Keratinocyte (primary cell): ENCODE data around the gene IFT25. TPM values are rescaled to one million over a fixed set of nuclear protein-coding genes. Genes with fewer than 3 reads are reported as not detected.

Experiments used
- DNase-seq: peaks from one replicate; pipeline ENCODE4 v3.0.0-alpha.2; 2011; ENCODE audit warnings: low read depth, missing footprints, low spot score
- FAIRE-seq: peaks from 2 replicates; lab custom pipeline; 2011; peaks lifted over from hg19 to GRCh38; lab: Jason Lieb, UNC
- H2AFZ ChIP-seq: 2 replicates; pipeline ENCODE4 v1.6.0; 2012; ENCODE audit warnings: low read length, control low read depth, inconsistent platforms; ENCODE audit not compliant: control insufficient read depth
- H3K27ac ChIP-seq: 2 replicates; pipeline ENCODE4 v1.5.1; 2011; ENCODE audit warnings: low read length; ENCODE audit not compliant: control insufficient read depth, insufficient read depth
- H3K27me3 ChIP-seq: 3 replicates; pipeline ENCODE4 v1.6.0; 2011; ENCODE audit warnings: low read length; ENCODE audit not compliant: control insufficient read depth, insufficient read depth; ENCODE audit errors: extremely low read depth
- H3K36me3 ChIP-seq, 2 experiments: 2 replicates in 1 of 2; 3 replicates in 1 of 2; pipeline ENCODE4 v1.5.1; 2011; ENCODE audit warnings: low read length in 2 of 2, mild to moderate bottlenecking in 1 of 2; ENCODE audit not compliant: control insufficient read depth in 2 of 2, insufficient read depth in 2 of 2; ENCODE audit errors: extremely low read depth in 1 of 2
- H3K4me1 ChIP-seq: 3 replicates; pipeline ENCODE4 v1.5.1; 2011; ENCODE audit warnings: low read length; ENCODE audit not compliant: control insufficient read depth, insufficient read depth; ENCODE audit errors: extremely low read depth
- H3K4me2 ChIP-seq: 3 replicates; pipeline ENCODE4 v1.6.0; 2011; ENCODE audit warnings: low read depth, low read length; ENCODE audit not compliant: control insufficient read depth, insufficient read depth; ENCODE audit errors: extremely low read depth
- H3K4me3 ChIP-seq, 3 experiments: fragments of 200-600 bp in 1 of 3; sonication (generic) in 1 of 3; 2 replicates in 2 of 3; 3 replicates in 1 of 3; pipeline ENCODE4 v1.5.1; 2011 to 2016; ENCODE audit warnings: low read length in 3 of 3, mild to moderate bottlenecking in 3 of 3, control low read depth in 2 of 3, inconsistent platforms in 1 of 3, low read depth in 1 of 3, mixed read lengths in 1 of 3, mixed run types in 1 of 3, moderate library complexity in 1 of 3; ENCODE audit not compliant: control insufficient read depth in 2 of 3, insufficient read depth in 2 of 3; ENCODE audit errors: extremely low read depth in 1 of 3
- H3K79me2 ChIP-seq: 2 replicates; pipeline ENCODE4 v1.6.0; 2012; ENCODE audit warnings: low read length; ENCODE audit not compliant: control insufficient read depth, insufficient read depth
- H3K9ac ChIP-seq: 3 replicates; pipeline ENCODE4 v1.6.0; 2011; ENCODE audit warnings: low read length; ENCODE audit not compliant: control insufficient read depth, insufficient read depth; ENCODE audit errors: extremely low read depth
- H3K9me1 ChIP-seq: 3 replicates; pipeline ENCODE4 v1.6.0; 2011; ENCODE audit warnings: low read length; ENCODE audit not compliant: control insufficient read depth, insufficient read depth; ENCODE audit errors: extremely low read depth
- H3K9me3 ChIP-seq: 2 replicates; pipeline ENCODE4 v1.5.1; 2012; ENCODE audit warnings: low read depth, low read length; ENCODE audit not compliant: control insufficient read depth
- H4K20me1 ChIP-seq: 3 replicates; pipeline ENCODE4 v1.6.0; 2011; ENCODE audit warnings: low read length; ENCODE audit not compliant: control insufficient read depth, insufficient read depth; ENCODE audit errors: extremely low read depth
- EZH2 ChIP-seq: IDR thresholded peaks from one replicate; pipeline ENCODE4 v1.6.1; 2012; ENCODE audit warnings: inconsistent platforms, mild to moderate bottlenecking, low read length, moderate library complexity
- dilution Hi-C: fragments of 300-500 bp; cut with MboI; formaldehyde crosslinking; loops from one replicate; pipeline ENCODE4 v1.7.0; 2020; ENCODE audit warnings: low sequenced_read_pairs; ENCODE audit not compliant: extremely low pct_ligation_motif_present
- polyA plus RNA-seq, 5 experiments: library from polyadenylated mRNA; depleted of rRNA in 3 of 5; stranded (reverse) in 3 of 5; stranded (forward) in 1 of 5; unstranded in 1 of 5; fragments of >200 nt; gene quantifications; 1 replicate in 1 of 5; 2 replicates in 3 of 5; 3 replicates in 1 of 5; pipeline versions ENCODE4 v1.2.1 to v1.2.3, GENCODE V29; 2011 to 2012; ENCODE audit warnings: missing spikeins in 2 of 5, low read depth in 1 of 5, low replicate concordance in 1 of 5
- TF ChIP-seq, protein P1 (sequence below), 3 experiments: IDR thresholded peaks in 1 of 3; conservative IDR thresholded peaks in 1 of 3; optimal IDR thresholded peaks in 1 of 3; 2 replicates in 2 of 3; 3 replicates in 1 of 3; pipeline versions ENCODE3 to v1.5.1; 2011; ENCODE audit warnings: low read length in 3 of 3, mild to moderate bottlenecking in 3 of 3, moderate library complexity in 2 of 3, control low read depth in 1 of 3, inconsistent platforms in 1 of 3; ENCODE audit not compliant: insufficient read depth in 2 of 3; ENCODE audit errors: extremely low read depth in 1 of 3

IFT25 gene
- polyA plus RNA-seq, 1 donor (not counting 4 experiments of a cell fraction or from before 2014, with no cell fraction given): 64.3 TPM

DNA sequence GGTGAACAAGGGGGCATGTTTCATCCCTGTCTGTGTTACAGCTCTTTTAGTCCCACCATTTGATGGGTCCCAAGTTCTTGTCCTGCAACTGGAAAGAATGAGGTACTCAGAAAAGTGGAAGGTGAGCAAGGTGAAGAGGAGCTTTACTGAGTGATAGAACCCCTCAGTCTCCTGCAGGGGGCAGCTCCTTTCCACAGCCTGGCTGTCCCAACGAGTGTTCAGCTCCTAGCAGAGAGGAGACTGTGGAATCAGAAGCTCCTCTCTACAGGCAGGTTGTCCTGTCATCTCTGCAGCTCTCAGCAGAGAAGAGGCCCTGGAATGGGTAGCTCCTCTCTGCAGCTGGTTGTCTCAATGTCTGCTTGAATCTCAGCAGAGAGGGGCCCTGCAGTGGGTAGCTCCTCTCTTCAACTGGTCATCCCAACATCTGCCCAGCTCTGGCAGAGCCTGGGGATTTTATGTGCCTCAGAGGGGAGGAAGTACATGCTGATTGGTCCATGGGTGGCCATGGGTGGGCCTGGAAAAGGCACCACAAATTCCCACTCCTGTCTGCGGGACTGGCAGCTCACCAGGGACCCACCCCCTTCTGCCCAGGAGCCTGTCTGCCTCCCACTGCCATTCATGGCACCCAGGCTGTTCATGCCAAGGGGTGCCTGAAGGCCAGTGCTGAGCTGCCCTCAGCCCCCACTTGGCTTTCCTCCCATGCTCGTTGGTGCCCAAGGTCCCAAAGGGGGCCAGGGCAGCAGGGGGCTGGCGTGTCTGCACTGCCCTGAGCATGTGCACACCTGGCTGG is 46.8 kb upstream of the IFT25 start:
- no peaks in the 10 kb centered on the region for H4K20me1 ChIP-seq
- H3K79me2 ChIP-seq: no peaks in the 10 kb centered on the region
- no peaks in the 10 kb centered on the region for H3K27me3 ChIP-seq
- peak; percentile 29 for FAIRE-seq
- H3K4me1 ChIP-seq: no peaks in the 10 kb centered on the region
- no peak overlapping the region for H2AFZ ChIP-seq
- TF ChIP-seq, protein P1, sequence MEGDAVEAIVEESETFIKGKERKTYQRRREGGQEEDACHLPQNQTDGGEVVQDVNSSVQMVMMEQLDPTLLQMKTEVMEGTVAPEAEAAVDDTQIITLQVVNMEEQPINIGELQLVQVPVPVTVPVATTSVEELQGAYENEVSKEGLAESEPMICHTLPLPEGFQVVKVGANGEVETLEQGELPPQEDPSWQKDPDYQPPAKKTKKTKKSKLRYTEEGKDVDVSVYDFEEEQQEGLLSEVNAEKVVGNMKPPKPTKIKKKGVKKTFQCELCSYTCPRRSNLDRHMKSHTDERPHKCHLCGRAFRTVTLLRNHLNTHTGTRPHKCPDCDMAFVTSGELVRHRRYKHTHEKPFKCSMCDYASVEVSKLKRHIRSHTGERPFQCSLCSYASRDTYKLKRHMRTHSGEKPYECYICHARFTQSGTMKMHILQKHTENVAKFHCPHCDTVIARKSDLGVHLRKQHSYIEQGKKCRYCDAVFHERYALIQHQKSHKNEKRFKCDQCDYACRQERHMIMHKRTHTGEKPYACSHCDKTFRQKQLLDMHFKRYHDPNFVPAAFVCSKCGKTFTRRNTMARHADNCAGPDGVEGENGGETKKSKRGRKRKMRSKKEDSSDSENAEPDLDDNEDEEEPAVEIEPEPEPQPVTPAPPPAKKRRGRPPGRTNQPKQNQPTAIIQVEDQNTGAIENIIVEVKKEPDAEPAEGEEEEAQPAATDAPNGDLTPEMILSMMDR (optimal IDR thresholded peaks at IDR 0.05 in 1 of 3, IDR thresholded peaks at IDR 0.05 in 1 of 3, conservative IDR thresholded peaks at IDR 0.05 in 1 of 3; ENCODE audit: extremely low read depth in 1 of 3, insufficient read depth in 2 of 3, low read length in 3 of 3): peak; percentile 30 to 59 (median 40)
- TF ChIP-seq EZH2: no peak
- no peaks in the 10 kb centered on the region for H3K9me3 ChIP-seq
- no peaks in the 10 kb centered on the region for H3K9me1 ChIP-seq
- no peak for DNase-seq
- H3K27ac ChIP-seq: no peak overlapping the region
- no peak overlapping the region for H3K9ac ChIP-seq
- dilution Hi-C loops: no loop called here
- H3K4me2 ChIP-seq: no peak overlapping the region
- H3K36me3 ChIP-seq: no peaks in the 10 kb centered on the region
- H3K4me3 ChIP-seq: no peak overlapping the region

DNA sequence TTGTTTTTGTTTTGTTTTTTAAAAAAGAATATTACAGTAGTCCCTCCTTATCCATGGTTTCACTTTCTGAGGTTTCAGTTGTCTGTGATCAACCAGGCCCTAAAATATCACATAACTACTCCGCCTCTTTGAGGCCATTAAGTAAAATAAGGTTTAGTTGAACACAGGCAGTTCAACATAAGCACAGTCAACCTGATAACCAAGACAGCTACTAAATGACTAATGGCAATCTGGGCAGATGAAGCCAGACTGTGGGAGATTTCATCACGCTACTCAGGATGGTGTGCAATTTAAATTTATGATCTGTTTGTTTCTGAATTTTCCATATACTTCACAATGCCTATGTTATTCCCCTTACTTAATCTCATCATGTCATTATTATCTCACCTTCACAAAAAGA is 42.4 kb upstream of the IFT25 start:
- Histone ChIP-seq H3K27me3 (no peaks in the 10 kb centered on the region), H3K4me3 (no peak overlapping the region), H3K79me2 (no peaks in the 10 kb centered on the region), H3K9ac (no peak overlapping the region), H3K9me1 (no peaks in the 10 kb centered on the region), H3K4me1 (no peaks in the 10 kb centered on the region), H2AFZ (no peak overlapping the region), H3K9me3 (no peaks in the 10 kb centered on the region), H4K20me1 (no peaks in the 10 kb centered on the region), H3K36me3 (no peaks in the 10 kb centered on the region), H3K4me2 (no peak overlapping the region), H3K27ac (no peak overlapping the region)
- TF ChIP-seq, protein P1 (optimal IDR thresholded peaks at IDR 0.05 in 1 of 3, IDR thresholded peaks at IDR 0.05 in 1 of 3, conservative IDR thresholded peaks at IDR 0.05 in 1 of 3; ENCODE audit: extremely low read depth in 1 of 3, insufficient read depth in 2 of 3, low read length in 3 of 3): no peak
- TF ChIP-seq EZH2: no peak
- no peak for DNase-seq
- dilution Hi-C loops: no loop called here
- no peak for FAIRE-seq
